Measurements from ENCODE around the gene GAB3. TPM values are rescaled to one million over a fixed set of nuclear protein-coding genes. Genes with fewer than 3 reads are reported as not detected.
"Not testable (repeated sequence)": the region's sequence is repeated elsewhere in the genome, so short reads cannot be mapped to it uniquely, and the experiment has no call there.

Gene GAB3
- total and polyA plus RNA-seq, 7 donors: 0.46 to 5.5 (median 2.5) TPM

- H3K27me3 ChIP-seq; H3K9me3 ChIP-seq; H3K4me3 ChIP-seq; H3K27ac ChIP-seq; H3K36me3 ChIP-seq; intact Hi-C loops (cut with DNase I); H3K4me1 ChIP-seq; DNase-seq: not testable (repeated sequence)
- no CpG with 5 or more reads among the region's 11 CpGs for WGBS, 2 donors
Measured at GRCh38 chrX:154630949-154631348, 119.9 kb downstream of the GAB3 start.

GRCh38 chrX:154628960-154629359 lies 121.9 kb downstream of the GAB3 start:
- H3K4me1 ChIP-seq; DNase-seq; H3K9me3 ChIP-seq; H3K27ac ChIP-seq; intact Hi-C loops (cut with DNase I); H3K27me3 ChIP-seq; H3K4me3 ChIP-seq; H3K36me3 ChIP-seq: not testable (repeated sequence)
- WGBS, 2 donors: no CpG with 5 or more reads among the region's 5 CpGs

Small RNA genes lying within 50 kb of the gene (small RNA-seq; reads per million reads assigned to genes)
- gene SNORA36A: 0 reads per million in 3 donors

Other genes starting within 250 kb of the GAB3 start
- gene FAM3A, start 234.8 kb downstream of the GAB3 start, total RNA-seq: 10 to 100 TPM; 30.7 to 49.0 (median 40.6) TPM
- gene FAM3A, start 234.8 kb downstream of the GAB3 start, polyA plus RNA-seq: 10 to 100 TPM; 49.7 to 64.9 (median 57.1) TPM
- gene G6PD, start 204.2 kb downstream of the GAB3 start, total RNA-seq: 10 to 100 TPM; 15.0 to 32.1 (median 19.8) TPM
- 10 to 100 TPM in 2 of 3 donors, 1 to 10 TPM in 1; 9.0 to 34.6 (median 17.8) TPM for gene G6PD, start 204.2 kb downstream of the GAB3 start, polyA plus RNA-seq
- 10 to 100 TPM in 3 of 4 donors, 1 to 10 TPM in 1; 9.2 to 27.4 (median 13.3) TPM for gene IKBKG, start 203.5 kb downstream of the GAB3 start, total RNA-seq
- gene IKBKG, start 203.5 kb downstream of the GAB3 start, polyA plus RNA-seq: 10 to 100 TPM; 13.2 to 28.9 (median 17.8) TPM
- gene CTAG1A, start 165.9 kb downstream of the GAB3 start, total RNA-seq: under 1 TPM in 1 of 4 donors, not detected in 3; 0.54 TPM
- gene CTAG1A, start 165.9 kb downstream of the GAB3 start, polyA plus RNA-seq: not detected
- gene CTAG1B, start 131.8 kb downstream of the GAB3 start, total RNA-seq: not detected
- gene CTAG1B, start 131.8 kb downstream of the GAB3 start, polyA plus RNA-seq: not detected
- gene CTAG2, start 97.5 kb downstream of the GAB3 start, total RNA-seq: not detected
- gene CTAG2, start 97.5 kb downstream of the GAB3 start, polyA plus RNA-seq: 1 to 10 TPM in 1 of 3 donors, not detected in 2; 3.0 TPM
- gene DKC1, start 11.8 kb upstream of the GAB3 start, total RNA-seq: 10 to 100 TPM; 18.2 to 38.8 (median 19.2) TPM
- gene DKC1, start 11.8 kb upstream of the GAB3 start, polyA plus RNA-seq: 10 to 100 TPM; 19.7 to 47.5 (median 24.0) TPM
- 10 to 100 TPM; 24.6 to 36.7 (median 28.2) TPM for gene MPP1, start 54.4 kb upstream of the GAB3 start, total RNA-seq
- gene MPP1, start 54.4 kb upstream of the GAB3 start, polyA plus RNA-seq: 10 to 100 TPM; 16.4 to 30.3 (median 22.2) TPM
- gene SMIM9, start 83.6 kb upstream of the GAB3 start, total RNA-seq: 1 to 10 TPM in 1 of 4 donors, not detected in 3; 2.3 TPM
- gene SMIM9, start 83.6 kb upstream of the GAB3 start, polyA plus RNA-seq: not detected
- gene F8A1, start 135.3 kb upstream of the GAB3 start, total RNA-seq: 1 to 10 TPM in 3 of 4 donors, not detected in 1; 3.6 to 4.1 (median 3.6) TPM
- 10 to 100 TPM; 16.2 to 22.2 (median 16.2) TPM for gene F8A1, start 135.3 kb upstream of the GAB3 start, polyA plus RNA-seq

Data from sigmoid colon (tissue), 7 donors.